ENCODE measurements around the gene MED1. TPM values are rescaled to one million over a fixed set of nuclear protein-coding genes. Genes with fewer than 3 reads are reported as not detected.
"Not testable (repeated sequence)": the region's sequence is repeated elsewhere in the genome, so short reads cannot be mapped to it uniquely, and the experiment has no call there.

Gene MED1
- total RNA-seq, 3 donors from 2014 or later = 78.5 to 82.0 (median 79.0) TPM

GRCh38 chr17:39461926-39462569, 11.0 kb upstream of the MED1 start:
- H3K36me3 Mint-ChIP-seq (ENCODE audit: insufficient read depth) = peaks cover 15% of the 10 kb centered on the region
- ATAC-seq = peak; percentile 8 to 10
- no peak for DNase-seq
- H3K4me1 Mint-ChIP-seq (ENCODE audit: low read depth) = peaks cover 31% of the 10 kb centered on the region
- no peaks in the 10 kb centered on the region for H3K9me3 Mint-ChIP-seq
- no peaks in the 10 kb centered on the region for H3K27me3 Mint-ChIP-seq (ENCODE audit: low read depth)
- H3K4me3 Mint-ChIP-seq = peak overlapping the region; percentile 99

- H3K4me3 Mint-ChIP-seq = peak within 1 kb of the TSS; percentile 99
- H3K4me1 Mint-ChIP-seq (ENCODE audit: low read depth) = peaks cover 28% of the 10 kb centered on the region
- H3K9me3 Mint-ChIP-seq = no peaks in the 10 kb centered on the region
Measured at GRCh38 chr17:39461113-39461925, 10.3 kb upstream of the MED1 start, which contains the start of gene CDK12. Gene CDK12 (plus strand): TSS chr17:39461486. CDS start chr17:39462072, 586 bp downstream.

GRCh38 chr17:39455919-39456318, 4.9 kb upstream of the MED1 start:
- H3K9me3 Mint-ChIP-seq = no peaks in the 10 kb centered on the region
- H3K36me3 Mint-ChIP-seq (ENCODE audit: insufficient read depth) = no peaks in the 10 kb centered on the region
- no peaks in the 10 kb centered on the region for H3K27me3 Mint-ChIP-seq (ENCODE audit: low read depth)
- H3K4me3 Mint-ChIP-seq = no peak overlapping the region
- peaks cover 12% of the 10 kb centered on the region for H3K4me1 Mint-ChIP-seq (ENCODE audit: low read depth)
- DNase-seq (no peak), ATAC-seq (no peak)

More at GRCh38 chr17:39461113-39461925, 10.3 kb upstream of the MED1 start, which contains the start of gene CDK12:
- DNase-seq (peak; percentile 93), ATAC-seq (peak; percentile 86 to 91)
- Mint-ChIP-seq H3K36me3 (ENCODE audit: insufficient read depth) (peaks cover 13% of the 10 kb centered on the region), H3K27me3 (ENCODE audit: low read depth) (no peaks in the 10 kb centered on the region)

GRCh38 chr17:39450051-39450450, 1.0 kb downstream of the MED1 start:
- Mint-ChIP-seq H3K36me3 (ENCODE audit: insufficient read depth) (peaks cover 15% of the 10 kb centered on the region), H3K4me1 (ENCODE audit: low read depth) (peaks cover 25% of the 10 kb centered on the region), H3K4me3 (peak overlapping the region; percentile 98), H3K9me3 (no peaks in the 10 kb centered on the region), H3K27me3 (ENCODE audit: low read depth) (no peaks in the 10 kb centered on the region)
- no peak for DNase-seq
- no peak for ATAC-seq

- no peaks in the 10 kb centered on the region for H3K9me3 Mint-ChIP-seq
- no peak overlapping the region for H3K4me3 Mint-ChIP-seq
- peaks cover 25% of the 10 kb centered on the region for H3K36me3 Mint-ChIP-seq (ENCODE audit: insufficient read depth)
- H3K27me3 Mint-ChIP-seq (ENCODE audit: low read depth) = no peaks in the 10 kb centered on the region
- peaks cover 25% of the 10 kb centered on the region for H3K4me1 Mint-ChIP-seq (ENCODE audit: low read depth)
- ATAC-seq (no peak), DNase-seq (no peak)
Measured at GRCh38 chr17:39447561-39447960, 3.5 kb downstream of the MED1 start.

- Mint-ChIP-seq H3K4me3 (no peak overlapping the region), H3K4me1 (ENCODE audit: low read depth) (peaks cover 9% of the 10 kb centered on the region), H3K9me3 (no peaks in the 10 kb centered on the region), H3K27me3 (ENCODE audit: low read depth) (no peaks in the 10 kb centered on the region), H3K36me3 (ENCODE audit: insufficient read depth) (peaks cover 44% of the 10 kb centered on the region)
- ATAC-seq (no peak), DNase-seq (no peak)
Measured at GRCh38 chr17:39443326-39443725, 7.7 kb downstream of the MED1 start.

- not testable (repeated sequence) for H3K27me3 Mint-ChIP-seq (ENCODE audit: low read depth); DNase-seq; H3K9me3 Mint-ChIP-seq; ATAC-seq; H3K4me1 Mint-ChIP-seq (ENCODE audit: low read depth); H3K4me3 Mint-ChIP-seq
- peaks cover 38% of the 10 kb centered on the region for H3K36me3 Mint-ChIP-seq (ENCODE audit: insufficient read depth)
Measured at GRCh38 chr17:39439868-39440267, 11.2 kb downstream of the MED1 start.

- H3K27me3 Mint-ChIP-seq (ENCODE audit: low read depth) = no peaks in the 10 kb centered on the region
- no peaks in the 10 kb centered on the region for H3K4me1 Mint-ChIP-seq (ENCODE audit: low read depth)
- ATAC-seq (no peak), DNase-seq (no peak)
- no peaks in the 10 kb centered on the region for H3K9me3 Mint-ChIP-seq
- no peak overlapping the region for H3K4me3 Mint-ChIP-seq
- peaks cover 24% of the 10 kb centered on the region for H3K36me3 Mint-ChIP-seq (ENCODE audit: insufficient read depth)
Measured at GRCh38 chr17:39429600-39429999, 21.5 kb downstream of the MED1 start.

- Mint-ChIP-seq H3K4me1 (ENCODE audit: low read depth) (no peaks in the 10 kb centered on the region), H3K36me3 (ENCODE audit: insufficient read depth) (peaks cover 20% of the 10 kb centered on the region), H3K9me3 (no peaks in the 10 kb centered on the region), H3K4me3 (no peak overlapping the region), H3K27me3 (ENCODE audit: low read depth) (no peaks in the 10 kb centered on the region)
- DNase-seq = no peak
- no peak for ATAC-seq
Measured at GRCh38 chr17:39416141-39416540, 34.9 kb downstream of the MED1 start.

- no peak overlapping the region for H3K4me3 Mint-ChIP-seq
- H3K36me3 Mint-ChIP-seq (ENCODE audit: insufficient read depth) = peaks cover 43% of the 10 kb centered on the region
- no peaks in the 10 kb centered on the region for H3K9me3 Mint-ChIP-seq
- DNase-seq (no peak), ATAC-seq (no peak)
- H3K27me3 Mint-ChIP-seq (ENCODE audit: low read depth) = no peaks in the 10 kb centered on the region
- H3K4me1 Mint-ChIP-seq (ENCODE audit: low read depth) = peaks cover 14% of the 10 kb centered on the region
Measured at GRCh38 chr17:39410279-39410678, 40.8 kb downstream of the MED1 start.

GRCh38 chr17:39408360-39408759, 42.7 kb downstream of the MED1 start:
- Mint-ChIP-seq H3K9me3 (no peaks in the 10 kb centered on the region), H3K27me3 (ENCODE audit: low read depth) (no peaks in the 10 kb centered on the region), H3K4me1 (ENCODE audit: low read depth) (peaks cover 28% of the 10 kb centered on the region), H3K4me3 (no peak overlapping the region), H3K36me3 (ENCODE audit: insufficient read depth) (peaks cover 38% of the 10 kb centered on the region)
- ATAC-seq (no peak), DNase-seq (no peak)

GRCh38 chr17:39406951-39407350, 44.1 kb downstream of the MED1 start:
- ATAC-seq (no peak), DNase-seq (no peak)
- H3K4me1 Mint-ChIP-seq (ENCODE audit: low read depth) = peaks cover 34% of the 10 kb centered on the region
- H3K36me3 Mint-ChIP-seq (ENCODE audit: insufficient read depth) = peaks cover 38% of the 10 kb centered on the region
- H3K27me3 Mint-ChIP-seq (ENCODE audit: low read depth) = no peaks in the 10 kb centered on the region
- no peaks in the 10 kb centered on the region for H3K9me3 Mint-ChIP-seq
- no peak overlapping the region for H3K4me3 Mint-ChIP-seq

- DNase-seq = no peak
- no peaks in the 10 kb centered on the region for H3K9me3 Mint-ChIP-seq
- H3K4me1 Mint-ChIP-seq (ENCODE audit: low read depth) = peaks cover 38% of the 10 kb centered on the region
- ATAC-seq = no peak
- no peaks in the 10 kb centered on the region for H3K27me3 Mint-ChIP-seq (ENCODE audit: low read depth)
- H3K36me3 Mint-ChIP-seq (ENCODE audit: insufficient read depth) = peaks cover 33% of the 10 kb centered on the region
- no peak overlapping the region for H3K4me3 Mint-ChIP-seq
Measured at GRCh38 chr17:39405436-39405835, 45.6 kb downstream of the MED1 start.

GRCh38 chr17:39404542-39405378, 46.3 kb downstream of the MED1 start:
- Mint-ChIP-seq H3K36me3 (ENCODE audit: insufficient read depth) (peaks cover 26% of the 10 kb centered on the region), H3K27me3 (ENCODE audit: low read depth) (no peaks in the 10 kb centered on the region), H3K4me1 (ENCODE audit: low read depth) (peaks cover 45% of the 10 kb centered on the region), H3K4me3 (peak overlapping the region; percentile 53), H3K9me3 (no peaks in the 10 kb centered on the region)
- DNase-seq = no peak
- ATAC-seq = peak; percentile 44 to 47

Measured in activated T-cell treated with anti-CD3 and anti-CD28 coated beads, Interleukin-2, amount 50 U/mL, for 4 hours (primary cell).